HUES64 (cell line): ENCODE results near the gene CHST11.
"Not testable (repeated sequence)": the region's sequence is repeated elsewhere in the genome, so short reads cannot be mapped to it uniquely, and the experiment has no call there.

Experiments used
- H3K27ac ChIP-seq: 2 replicates; pipeline ENCODE4 v1.7.0; 2013; ENCODE audit warnings: low read depth, low read length, inconsistent platforms
- H3K27me3 ChIP-seq: 2 replicates; pipeline ENCODE4 v1.6.1; 2013; ENCODE audit warnings: mild to moderate bottlenecking, low read length; ENCODE audit not compliant: insufficient read depth
- H3K36me3 ChIP-seq: 2 replicates; pipeline ENCODE4 v1.6.1; 2013; ENCODE audit warnings: mild to moderate bottlenecking, low read length; ENCODE audit not compliant: insufficient read depth
- H3K4me1 ChIP-seq: 2 replicates; pipeline ENCODE4 v1.6.1; 2013; ENCODE audit warnings: mild to moderate bottlenecking, low read length, moderate library complexity; ENCODE audit not compliant: insufficient read depth
- H3K4me3 ChIP-seq: 2 replicates; pipeline ENCODE4 v1.5.1; 2013; ENCODE audit warnings: mild to moderate bottlenecking, low read length, moderate library complexity
- H3K9ac ChIP-seq: 2 replicates; pipeline ENCODE4 v1.6.1; 2013; ENCODE audit warnings: mild to moderate bottlenecking, low read depth, low read length
- H3K9me3 ChIP-seq: 2 replicates; pipeline ENCODE4 v1.6.1; 2013; ENCODE audit warnings: low read depth, low read length; ENCODE audit not compliant: insufficient read depth
- WGBS: fragments of 150-250, 120-280 bp; methylation state at CpG from one replicate; pipeline ENCODE4 v1.1.7; 2013; ENCODE audit warnings: missing lambda C conversion rate; 5-methylcytosine and 5-hydroxymethylcytosine counted together

CHST11 gene

GRCh38 chr12:104519190-104520019 lies 62.7 kb downstream of the CHST11 start:
- Histone ChIP-seq H3K4me1 (peaks cover 28% of the 10 kb centered on the region), H3K9me3 (no peaks in the 10 kb centered on the region), H3K4me3 (no peak overlapping the region), H3K27ac (no peak overlapping the region), H3K9ac (no peak overlapping the region), H3K27me3 (no peaks in the 10 kb centered on the region), H3K36me3 (no peaks in the 10 kb centered on the region)
- WGBS, result 91% methylated on average over 7 of the region's 7 CpGs

- H3K27me3 ChIP-seq, result no peaks in the 10 kb centered on the region
- no peak overlapping the region for H3K4me3 ChIP-seq
- no peak overlapping the region for H3K27ac ChIP-seq
- peaks cover 35% of the 10 kb centered on the region for H3K4me1 ChIP-seq
- 72% methylated on average over 4 of the region's 4 CpGs for WGBS
- no peaks in the 10 kb centered on the region for H3K9me3 ChIP-seq
- H3K36me3 ChIP-seq, result no peaks in the 10 kb centered on the region
- H3K9ac ChIP-seq, result no peak overlapping the region
These were observed 63.6 kb downstream of the CHST11 start for GRCh38 chr12:104520242-104520900.

DNA sequence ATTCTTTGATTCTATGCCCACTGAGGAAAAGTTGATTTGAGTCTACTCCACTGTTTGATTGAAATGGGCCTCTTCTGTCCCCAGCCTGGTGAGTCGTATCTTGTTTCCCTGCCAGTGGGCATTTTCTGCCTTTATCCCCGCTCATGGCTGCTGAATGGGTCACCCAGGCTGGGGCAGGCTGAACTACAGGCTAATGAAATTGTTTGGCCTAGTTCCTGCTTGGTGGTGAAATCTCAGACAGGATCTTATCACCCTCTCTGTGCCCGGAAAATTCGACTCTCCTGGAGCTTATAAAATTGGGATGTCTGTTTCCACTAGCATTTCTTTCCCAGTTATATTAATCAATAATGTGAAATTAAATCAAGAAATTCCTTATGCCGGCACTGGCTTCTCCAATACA lies 65.0 kb downstream of the CHST11 start:
- H3K27me3 ChIP-seq, result no peaks in the 10 kb centered on the region
- WGBS, result 83% methylated on average over 2 of the region's 5 CpGs
- no peaks in the 10 kb centered on the region for H3K36me3 ChIP-seq
- H3K9ac ChIP-seq, result no peak overlapping the region
- H3K4me3 ChIP-seq, result no peak overlapping the region
- H3K9me3 ChIP-seq, result no peaks in the 10 kb centered on the region
- peaks cover 46% of the 10 kb centered on the region for H3K4me1 ChIP-seq
- no peak overlapping the region for H3K27ac ChIP-seq

GRCh38 chr12:104522985-104523722 lies 66.4 kb downstream of the CHST11 start:
- H3K27me3 ChIP-seq, result no peaks in the 10 kb centered on the region
- peaks cover 51% of the 10 kb centered on the region for H3K4me1 ChIP-seq
- WGBS, result 78% methylated on average over 4 of the region's 4 CpGs
- no peak overlapping the region for H3K4me3 ChIP-seq
- H3K27ac ChIP-seq, result no peak overlapping the region
- H3K9ac ChIP-seq, result no peak overlapping the region
- H3K9me3 ChIP-seq, result no peaks in the 10 kb centered on the region
- H3K36me3 ChIP-seq, result no peaks in the 10 kb centered on the region

GRCh38 chr12:104524034-104524832 lies 67.5 kb downstream of the CHST11 start:
- Histone ChIP-seq H3K27ac (no peak overlapping the region), H3K9ac (no peak overlapping the region), H3K4me3 (no peak overlapping the region), H3K36me3 (no peaks in the 10 kb centered on the region), H3K9me3 (no peaks in the 10 kb centered on the region), H3K4me1 (peaks cover 49% of the 10 kb centered on the region), H3K27me3 (no peaks in the 10 kb centered on the region)
- 93% methylated on average over 7 of the region's 7 CpGs for WGBS

DNA sequence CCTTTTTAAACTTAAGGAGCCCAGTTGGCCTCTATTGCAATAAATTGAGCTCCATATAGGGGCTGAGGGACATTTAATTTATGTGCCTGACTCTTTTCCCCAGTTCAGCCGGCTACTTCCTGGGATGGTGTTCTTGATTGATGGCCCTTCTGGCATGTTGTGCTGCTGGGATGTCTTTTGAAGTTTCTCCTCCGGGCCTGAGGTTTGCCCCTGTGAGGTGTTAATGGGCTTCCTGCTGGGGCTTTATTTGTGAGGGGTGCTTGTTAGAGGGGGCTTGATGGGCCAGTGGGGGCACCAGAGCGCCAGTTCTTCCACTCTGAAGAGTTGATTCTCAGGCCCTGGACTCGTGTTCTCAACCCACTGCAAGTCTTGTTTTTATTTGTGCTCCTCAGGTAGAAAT lies 69.6 kb downstream of the CHST11 start:
- H3K36me3 ChIP-seq, result no peaks in the 10 kb centered on the region
- no peak overlapping the region for H3K9ac ChIP-seq
- H3K27ac ChIP-seq, result peak overlapping the region; percentile 41; the same call in 1 of the 2 replicates
- no peak overlapping the region for H3K4me3 ChIP-seq
- WGBS, result 2% methylated on average over 4 of the region's 4 CpGs
- H3K9me3 ChIP-seq, result no peaks in the 10 kb centered on the region
- H3K4me1 ChIP-seq, result peaks cover 37% of the 10 kb centered on the region
- H3K27me3 ChIP-seq, result no peaks in the 10 kb centered on the region

DNA sequence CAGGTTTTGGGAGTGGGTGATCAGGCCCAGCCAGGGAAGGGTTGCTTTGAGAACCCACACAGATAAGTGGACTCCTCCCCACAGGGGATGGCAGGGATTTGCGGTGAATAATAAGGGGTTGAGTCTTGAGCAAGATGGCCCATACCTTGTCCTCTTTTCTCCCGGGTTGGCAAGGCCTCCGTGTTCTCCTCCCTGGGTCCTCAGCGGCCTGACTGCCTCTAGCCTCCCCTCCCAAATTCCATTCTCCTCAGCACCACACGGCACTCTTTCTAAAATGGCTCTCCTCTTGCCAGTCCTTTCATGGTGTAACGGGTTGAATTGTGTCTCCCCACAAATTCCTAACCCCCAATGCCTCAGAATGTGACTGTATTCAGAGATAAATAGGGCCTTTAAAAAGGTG lies 70.0 kb downstream of the CHST11 start:
- H3K9me3 ChIP-seq, result no peaks in the 10 kb centered on the region
- no peaks in the 10 kb centered on the region for H3K27me3 ChIP-seq
- H3K4me3 ChIP-seq, result no peak overlapping the region
- WGBS, result 43% methylated on average over 6 of the region's 6 CpGs
- no peak overlapping the region for H3K9ac ChIP-seq
- H3K4me1 ChIP-seq, result peaks cover 35% of the 10 kb centered on the region
- no peaks in the 10 kb centered on the region for H3K36me3 ChIP-seq
- peak overlapping the region; percentile 41; the same call in 1 of the 2 replicates for H3K27ac ChIP-seq

GRCh38 chr12:104527653-104528052 lies 70.9 kb downstream of the CHST11 start:
- 96% methylated on average over 4 of the region's 5 CpGs for WGBS
- H3K27ac ChIP-seq, H3K27me3 ChIP-seq, H3K9me3 ChIP-seq, H3K4me3 ChIP-seq, H3K9ac ChIP-seq, H3K36me3 ChIP-seq: not testable (repeated sequence)
- peaks cover 35% of the 10 kb centered on the region for H3K4me1 ChIP-seq

- no peaks in the 10 kb centered on the region for H3K36me3 ChIP-seq
- WGBS, result 91% methylated on average over 3 of the region's 3 CpGs
- no peak overlapping the region for H3K4me3 ChIP-seq
These were observed 72.6 kb downstream of the CHST11 start for GRCh38 chr12:104529130-104529874.

DNA sequence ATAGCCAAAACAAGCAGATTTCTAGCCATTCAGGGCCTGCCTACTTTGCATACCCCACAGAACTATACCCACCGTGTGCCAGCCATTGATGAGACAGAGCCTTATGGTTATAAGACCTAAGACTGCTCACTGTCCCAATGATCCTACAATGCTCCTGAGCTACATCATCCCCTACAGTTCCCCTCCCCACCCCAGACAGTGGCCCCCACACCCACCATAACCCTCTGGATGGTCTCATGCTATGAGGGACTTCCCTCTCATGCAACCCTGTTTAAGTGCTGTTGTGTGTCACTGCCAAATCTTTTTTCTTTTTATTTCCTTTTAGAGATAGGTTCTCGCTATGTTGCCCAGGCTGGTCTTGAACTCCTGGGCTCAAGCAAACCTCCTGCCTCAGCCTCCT lies 75.9 kb downstream of the CHST11 start:
- H3K36me3 ChIP-seq, result no peaks in the 10 kb centered on the region
- no peak overlapping the region for H3K27ac ChIP-seq
- H3K4me1 ChIP-seq, result peaks cover 18% of the 10 kb centered on the region
- no peak overlapping the region for H3K4me3 ChIP-seq
- no peaks in the 10 kb centered on the region for H3K9me3 ChIP-seq
- WGBS, result 94% methylated on average over 2 of the region's 2 CpGs
- H3K27me3 ChIP-seq, result no peaks in the 10 kb centered on the region
- H3K9ac ChIP-seq, result no peak overlapping the region

More at GRCh38 chr12:104529130-104529874, 72.6 kb downstream of the CHST11 start:
- Histone ChIP-seq H3K4me1 (peaks cover 32% of the 10 kb centered on the region), H3K9ac (no peak overlapping the region), H3K27ac (no peak overlapping the region), H3K27me3 (no peaks in the 10 kb centered on the region), H3K9me3 (no peaks in the 10 kb centered on the region)
